DOHH2 (cell line): ENCODE measurements around the gene CIC.
A peak's percentile ranks its signal among the peaks of the same experiment; 100 is the strongest.

ENCODE experiments used
- H3F3A ChIP-seq: fragments of 200-600 bp; sonication (generic), shearing (Covaris generic); 2 replicates; pipeline ENCODE4 v1.6.0; 2016; ENCODE audit warnings: antibody characterized with exemption, mild to moderate bottlenecking; ENCODE audit not compliant: control insufficient read depth, insufficient read depth
- H3K27ac ChIP-seq: fragments of 200-600 bp; sonication (generic); 2 replicates; pipeline ENCODE4 v1.5.1; 2014; ENCODE audit warnings: low read depth, mild to moderate bottlenecking, low read length, moderate library complexity
- H3K27me3 ChIP-seq: fragments of 200-600 bp; sonication (generic); 2 replicates; pipeline ENCODE4 v1.6.1; 2014; ENCODE audit warnings: mild to moderate bottlenecking, low read length, mixed read lengths; ENCODE audit not compliant: control insufficient read depth
- H3K36me3 ChIP-seq: fragments of 200-600 bp; sonication (generic); 2 replicates; pipeline ENCODE4 v1.6.1; 2014; ENCODE audit warnings: mild to moderate bottlenecking, low read length, moderate library complexity, mixed read lengths; ENCODE audit not compliant: control insufficient read depth
- H3K4me1 ChIP-seq: fragments of 200-600 bp; sonication (generic); 2 replicates; pipeline ENCODE4 v1.6.1; 2014; ENCODE audit warnings: mild to moderate bottlenecking, low read length, mixed read lengths; ENCODE audit not compliant: control insufficient read depth
- H3K4me2 ChIP-seq: fragments of 200-600 bp; sonication (generic); 2 replicates; pipeline ENCODE4 v1.6.0; 2014; ENCODE audit warnings: mild to moderate bottlenecking, low read length, moderate library complexity
- H3K4me3 ChIP-seq: fragments of 200-600 bp; sonication (generic); 2 replicates; pipeline ENCODE4 v1.5.1; 2014; ENCODE audit warnings: mild to moderate bottlenecking, low read length, mixed read lengths
- H3K79me2 ChIP-seq: fragments of 200-600 bp; sonication (generic); 2 replicates; pipeline ENCODE4 v1.6.1; 2014; ENCODE audit warnings: mild to moderate bottlenecking, low read length, mixed read lengths; ENCODE audit not compliant: control insufficient read depth
- H3K9me2 ChIP-seq: fragments of 200-600 bp; sonication (generic); replicated peaks from 2 replicates; pipeline ENCODE4 v1.6.1; 2014; ENCODE audit warnings: mild to moderate bottlenecking, low read length, mixed read lengths; ENCODE audit not compliant: control insufficient read depth
- H3K9me3 ChIP-seq: fragments of 200-600 bp; sonication (generic); 2 replicates; pipeline ENCODE4 v1.6.1; 2014; ENCODE audit warnings: antibody characterized with exemption, low read length, mixed read lengths; ENCODE audit not compliant: control insufficient read depth, insufficient read depth
- H4K20me1 ChIP-seq: fragments of 200-600 bp; sonication (generic); 2 replicates; pipeline ENCODE4 v1.6.0; 2014; ENCODE audit warnings: low read depth, mild to moderate bottlenecking, antibody characterized with exemption, low read length, moderate library complexity; ENCODE audit not compliant: control insufficient read depth, insufficient read depth
- CTCF ChIP-seq: fragments of 200-600 bp; sonication (generic); IDR thresholded peaks from one replicate; pipeline ENCODE4 v1.5.1; 2014; ENCODE audit warnings: antibody characterized with exemption, mild to moderate bottlenecking, low read depth, low read length; ENCODE audit not compliant: poor library complexity, severe bottlenecking
- EZH2phosphoT487 ChIP-seq: fragments of 200-600 bp; sonication (generic); IDR thresholded peaks from 2 replicates; pipeline ENCODE4 v1.6.1; 2017; ENCODE audit warnings: borderline replicate concordance, mild to moderate bottlenecking, antibody characterized with exemption, low read length, moderate library complexity, mixed read lengths

Gene CIC

GRCh38 chr19:42268704-42269477, at the start of gene CIC:
CIC (plus strand) TSS chr19:42269252; CDS start chr19:42271784, 2,532 bp downstream.
- Histone ChIP-seq H3K4me3 (peak within 1 kb of the TSS; percentile 94), H3K4me2 (peak within 1 kb of the TSS; percentile 94), H3K9me3 (no peaks in the 10 kb centered on the region), H3K4me1 (peaks cover 27% of the 10 kb centered on the region), H3K27me3 (no peaks in the 10 kb centered on the region), H3F3A (peaks cover 3% of the 10 kb centered on the region; the same call in 1 of the 2 replicates), H3K36me3 (no peaks in the 10 kb centered on the region; the same call in 1 of the 2 replicates), H3K9me2 (no peaks in the 10 kb centered on the region), H3K27ac (peak within 1 kb of the TSS; percentile 81), H3K79me2 (peaks cover 19% of the 10 kb centered on the region), H4K20me1 (no peaks in the 10 kb centered on the region)
- no peak for TF ChIP-seq EZH2phosphoT487
- no peak for TF ChIP-seq CTCF

GRCh38 chr19:42219812-42220750, 49.0 kb upstream of the CIC start, which contains the start of gene ZNF526:
ZNF526 (plus strand) TSS chr19:42220312; CDS start chr19:42224404, 4,092 bp downstream.
- Histone ChIP-seq H3K27ac (peak within 1 kb of the TSS; percentile 64), H3K27me3 (no peaks in the 10 kb centered on the region), H3K9me2 (no peaks in the 10 kb centered on the region), H3K79me2 (peaks cover 89% of the 10 kb centered on the region), H3K4me1 (peaks cover 48% of the 10 kb centered on the region), H3F3A (no peaks in the 10 kb centered on the region), H4K20me1 (peaks cover 12% of the 10 kb centered on the region; the same call in 1 of the 2 replicates), H3K9me3 (no peaks in the 10 kb centered on the region), H3K4me3 (peak within 1 kb of the TSS; percentile 100), H3K36me3 (peaks cover 53% of the 10 kb centered on the region), H3K4me2 (peak within 1 kb of the TSS; percentile 89)
- TF ChIP-seq CTCF (peak; percentile 39), EZH2phosphoT487 (no peak)

- peaks cover 85% of the 10 kb centered on the region for H3K79me2 ChIP-seq
Measured at GRCh38 chr19:42220751-42221097, 48.3 kb upstream of the CIC start.

More at GRCh38 chr19:42220751-42221097, 48.3 kb upstream of the CIC start:
- H3K9me2 ChIP-seq: no peaks in the 10 kb centered on the region
- peaks cover 53% of the 10 kb centered on the region for H3K36me3 ChIP-seq
- peak overlapping the region; percentile 100 for H3K4me3 ChIP-seq
- no peaks in the 10 kb centered on the region for H3K9me3 ChIP-seq
- H3K27me3 ChIP-seq: no peaks in the 10 kb centered on the region
- TF ChIP-seq CTCF (no peak), EZH2phosphoT487 (no peak)
- no peaks in the 10 kb centered on the region for H3F3A ChIP-seq
- H4K20me1 ChIP-seq: peaks cover 10% of the 10 kb centered on the region; the same call in 1 of the 2 replicates
- H3K27ac ChIP-seq: peak overlapping the region; percentile 64
- peak overlapping the region; percentile 89 for H3K4me2 ChIP-seq
- H3K4me1 ChIP-seq: peaks cover 42% of the 10 kb centered on the region
